ENCODE data around the gene AFTPH. TPM values are rescaled to one million over a fixed set of nuclear protein-coding genes. Genes with fewer than 3 reads are reported as not detected.
A peak's percentile ranks its signal among the peaks of the same experiment; 100 is the strongest.

AFTPH gene
- total RNA-seq, 6 experiments from 2014 or later: 14.9 to 24.4 (median 19.8) TPM

GRCh38 chr2:64608867-64609226 is 84.7 kb downstream of the AFTPH start:
- Histone ChIP-seq H3K27ac (peak overlapping the region; percentile 69 to 77 (median 74)), H3K36me3 (no peaks in the 10 kb centered on the region), H3K4me3 (peak overlapping the region; percentile 55 to 60 (median 57)), H3K27me3 (no peaks in the 10 kb centered on the region), H3K9me3 (no peaks in the 10 kb centered on the region), H3K4me1 (peaks cover 0 to 16% (median 7%) of the 10 kb centered on the region in 4 donors)
- 36% methylated on average over 4 of the region's 20 CpGs for WGBS (ENCODE audit: insufficient coverage, low coverage, low lambda C conversion rate, missing lambda C conversion rate)
- ATAC-seq: peak in 2 of 4 donors; percentile 1 to 7
- intact Hi-C loops (cut with DNase I): no loop called here
- no peak for DNase-seq
- no peak for TF ChIP-seq POLR2A (IDR thresholded peaks at IDR 0.05)
- TF ChIP-seq, protein P1, sequence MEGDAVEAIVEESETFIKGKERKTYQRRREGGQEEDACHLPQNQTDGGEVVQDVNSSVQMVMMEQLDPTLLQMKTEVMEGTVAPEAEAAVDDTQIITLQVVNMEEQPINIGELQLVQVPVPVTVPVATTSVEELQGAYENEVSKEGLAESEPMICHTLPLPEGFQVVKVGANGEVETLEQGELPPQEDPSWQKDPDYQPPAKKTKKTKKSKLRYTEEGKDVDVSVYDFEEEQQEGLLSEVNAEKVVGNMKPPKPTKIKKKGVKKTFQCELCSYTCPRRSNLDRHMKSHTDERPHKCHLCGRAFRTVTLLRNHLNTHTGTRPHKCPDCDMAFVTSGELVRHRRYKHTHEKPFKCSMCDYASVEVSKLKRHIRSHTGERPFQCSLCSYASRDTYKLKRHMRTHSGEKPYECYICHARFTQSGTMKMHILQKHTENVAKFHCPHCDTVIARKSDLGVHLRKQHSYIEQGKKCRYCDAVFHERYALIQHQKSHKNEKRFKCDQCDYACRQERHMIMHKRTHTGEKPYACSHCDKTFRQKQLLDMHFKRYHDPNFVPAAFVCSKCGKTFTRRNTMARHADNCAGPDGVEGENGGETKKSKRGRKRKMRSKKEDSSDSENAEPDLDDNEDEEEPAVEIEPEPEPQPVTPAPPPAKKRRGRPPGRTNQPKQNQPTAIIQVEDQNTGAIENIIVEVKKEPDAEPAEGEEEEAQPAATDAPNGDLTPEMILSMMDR (IDR thresholded peaks at IDR 0.05): no peak

- Histone ChIP-seq H3K4me3 (peak overlapping the region; percentile 55 to 60 (median 57)), H3K9me3 (no peaks in the 10 kb centered on the region), H3K27ac (peak overlapping the region; percentile 69 to 77 (median 74)), H3K36me3 (no peaks in the 10 kb centered on the region), H3K4me1 (peaks cover 0 to 16% (median 7%) of the 10 kb centered on the region in 4 donors), H3K27me3 (no peaks in the 10 kb centered on the region)
- DNase-seq (peak; percentile 76 to 83 (median 80)), ATAC-seq (peak; percentile 67 to 90 (median 83))
- intact Hi-C loops (cut with DNase I): no loop called here
- WGBS (ENCODE audit: insufficient coverage, low coverage, low lambda C conversion rate, missing lambda C conversion rate): 5% methylated on average over 10 of the region's 74 CpGs
- TF ChIP-seq, protein P1 (IDR thresholded peaks at IDR 0.05): peak; percentile 11 to 79 (median 50)
- TF ChIP-seq POLR2A (IDR thresholded peaks at IDR 0.05): peak; percentile 57
These were observed 85.3 kb downstream of the AFTPH start for GRCh38 chr2:64609227-64609941.

DNA sequence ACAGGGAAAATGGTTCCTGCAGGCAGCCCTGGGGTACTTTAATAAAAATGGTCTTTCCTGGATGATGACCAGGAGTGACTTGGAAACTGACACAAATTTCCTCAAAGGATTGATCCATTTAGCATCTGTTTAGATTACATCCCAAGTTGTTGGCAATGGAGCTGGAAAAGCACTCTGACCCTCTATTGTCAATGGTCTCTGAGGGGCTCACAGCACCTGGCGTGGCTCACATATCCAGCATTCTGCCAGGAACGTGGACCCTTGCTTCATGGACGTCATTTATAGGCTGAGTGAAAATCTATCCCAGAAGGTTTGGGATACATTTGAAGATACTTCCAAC is 85.8 kb downstream of the AFTPH start:
- Histone ChIP-seq H3K36me3 (no peaks in the 10 kb centered on the region), H3K9me3 (no peaks in the 10 kb centered on the region), H3K4me3 (peak overlapping the region; percentile 55 to 60 (median 57)), H3K27me3 (no peaks in the 10 kb centered on the region), H3K4me1 (peaks cover 0 to 16% (median 7%) of the 10 kb centered on the region in 4 donors), H3K27ac (peak overlapping the region; percentile 69 to 77 (median 74))
- no peak for DNase-seq
- TF ChIP-seq, protein P1 (IDR thresholded peaks at IDR 0.05): no peak
- intact Hi-C loops (cut with DNase I): no loop called here
- no CpG with 5 or more reads among the region's 3 CpGs for WGBS (ENCODE audit: insufficient coverage, low coverage, low lambda C conversion rate, missing lambda C conversion rate)
- no peak for ATAC-seq

GRCh38 chr2:64610316-64610855 is 86.3 kb downstream of the AFTPH start:
- DNase-seq: no peak
- H3K9me3 ChIP-seq: no peaks in the 10 kb centered on the region
- H3K4me1 ChIP-seq: peaks cover 0 to 16% (median 7%) of the 10 kb centered on the region in 4 donors
- intact Hi-C loops (cut with DNase I): no loop called here
- no peak overlapping the region for H3K27ac ChIP-seq
- no peak overlapping the region for H3K4me3 ChIP-seq
- H3K36me3 ChIP-seq: no peaks in the 10 kb centered on the region
- ATAC-seq: no peak
- H3K27me3 ChIP-seq: no peaks in the 10 kb centered on the region
- WGBS (ENCODE audit: insufficient coverage, low coverage, low lambda C conversion rate, missing lambda C conversion rate): 99% methylated on average over 6 of the region's 6 CpGs
- TF ChIP-seq, protein P1 (IDR thresholded peaks at IDR 0.05): no peak
- no peak for TF ChIP-seq POLR2A (IDR thresholded peaks at IDR 0.05)

Data from right lobe of liver (tissue), 6 donors.